Measurements from ENCODE around the gene RSPH1.

The RSPH1 gene

GRCh38 chr21:42496120-42496838 is at the start of gene RSPH1:
Gene RSPH1 (minus strand): TSS chr21:42496224. CDS start chr21:42496186, 38 bp downstream.
- peak; percentile 93 for DNase-seq (ENCODE audit: low read depth)

GRCh38 chr21:42545745-42546144 is 49.7 kb upstream of the RSPH1 start:
- no peak for DNase-seq (ENCODE audit: low read depth)

GRCh38 chr21:42545317-42545716 is 49.3 kb upstream of the RSPH1 start:
- no peak for DNase-seq (ENCODE audit: low read depth)

- DNase-seq (ENCODE audit: low read depth), result no peak
These were observed 48.5 kb upstream of the RSPH1 start for GRCh38 chr21:42544544-42544943.

- no peak for DNase-seq (ENCODE audit: low read depth)
These were observed 47.3 kb upstream of the RSPH1 start for GRCh38 chr21:42543106-42543847.

GRCh38 chr21:42542596-42542995 is 46.6 kb upstream of the RSPH1 start:
- DNase-seq (ENCODE audit: low read depth), result no peak

- no peak for DNase-seq (ENCODE audit: low read depth)
These were observed 46.2 kb upstream of the RSPH1 start for GRCh38 chr21:42542196-42542595.

GRCh38 chr21:42541618-42542017 is 45.6 kb upstream of the RSPH1 start:
- DNase-seq (ENCODE audit: low read depth), result no peak

GRCh38 chr21:42541174-42541573 is 45.1 kb upstream of the RSPH1 start:
- no peak for DNase-seq (ENCODE audit: low read depth)

GRCh38 chr21:42540396-42540795 is 44.4 kb upstream of the RSPH1 start:
- DNase-seq (ENCODE audit: low read depth), result no peak

GRCh38 chr21:42539931-42540343 is 43.9 kb upstream of the RSPH1 start:
- DNase-seq (ENCODE audit: low read depth), result no peak

- no peak for DNase-seq (ENCODE audit: low read depth)
These were observed 43.3 kb upstream of the RSPH1 start for GRCh38 chr21:42539342-42539741.

- DNase-seq (ENCODE audit: low read depth), result no peak
These were observed 42.7 kb upstream of the RSPH1 start for GRCh38 chr21:42538479-42539275.

- DNase-seq (ENCODE audit: low read depth), result no peak
These were observed 41.2 kb upstream of the RSPH1 start for GRCh38 chr21:42537106-42537742.

GRCh38 chr21:42536601-42537000 is 40.6 kb upstream of the RSPH1 start:
- DNase-seq (ENCODE audit: low read depth), result no peak

GRCh38 chr21:42535602-42536171 is 39.7 kb upstream of the RSPH1 start:
- no peak for DNase-seq (ENCODE audit: low read depth)

GRCh38 chr21:42534421-42535378 is 38.7 kb upstream of the RSPH1 start:
- DNase-seq (ENCODE audit: low read depth), result no peak

GRCh38 chr21:42533963-42534355 is 37.9 kb upstream of the RSPH1 start:
- no peak for DNase-seq (ENCODE audit: low read depth)

- no peak for DNase-seq (ENCODE audit: low read depth)
These were observed 37.4 kb upstream of the RSPH1 start for GRCh38 chr21:42533306-42533962.

Measured in GM04504 (cell line).